22Rv1 (cell line): Measurements from ENCODE around the gene GPAM.

Experiments used
- CTCF ChIP-seq: fragments of 450-650 bp; IDR thresholded peaks from 2 replicates; pipeline ENCODE4 v1.5.1; 2017; ENCODE audit warnings: mild to moderate bottlenecking
- ZFX ChIP-seq: fragments of 450-650 bp; IDR thresholded peaks from 2 replicates; pipeline ENCODE4 v1.6.1; 2017; ENCODE audit warnings: antibody characterized with exemption, borderline replicate concordance

GRCh38 chr10:112227331-112227987 is 43.9 kb upstream of the GPAM start:
- TF ChIP-seq CTCF (no peak), ZFX (no peak)
